Mononuclear cell (primary cell): ENCODE data around the gene P2RX2. TPM values are rescaled to one million over a fixed set of nuclear protein-coding genes. Genes with fewer than 3 reads are reported as not detected.

Experiments
- H3K27me3 ChIP-seq: 2 replicates; pipeline ENCODE4 v1.6.0; 2011; ENCODE audit warnings: low read length, control low read depth; ENCODE audit not compliant: insufficient read depth
- H3K4me1 ChIP-seq: 2 replicates; pipeline ENCODE4 v1.5.1; 2011; ENCODE audit warnings: mild to moderate bottlenecking, low read length, control low read depth; ENCODE audit not compliant: insufficient read depth
- H3K4me3 ChIP-seq: 2 replicates; pipeline ENCODE4 v1.5.1; 2011; ENCODE audit warnings: mild to moderate bottlenecking, low read length, moderate library complexity
- H3K9me3 ChIP-seq: 2 replicates; pipeline ENCODE4 v1.5.1; 2011; ENCODE audit warnings: low read depth, mild to moderate bottlenecking, control low read depth, low read length
- total RNA-seq: library from RNA; depleted of rRNA; stranded (reverse); fragments of >200 nt; gene quantifications from one replicate; pipeline ENCODE4 v1.2.3, GENCODE V29; 2012

The P2RX2 gene
- total RNA-seq, 1 donor, result 0.10 TPM

GRCh38 chr12:132662901-132663755, 44.6 kb downstream of the P2RX2 start:
- no peaks in the 10 kb centered on the region for H3K9me3 ChIP-seq
- H3K4me1 ChIP-seq, result peaks cover 16% of the 10 kb centered on the region
- no peaks in the 10 kb centered on the region for H3K27me3 ChIP-seq
- H3K4me3 ChIP-seq, result no peak overlapping the region

- Histone ChIP-seq H3K4me1 (peaks cover 16% of the 10 kb centered on the region), H3K9me3 (no peaks in the 10 kb centered on the region), H3K27me3 (no peaks in the 10 kb centered on the region), H3K4me3 (no peak overlapping the region)
Observed at GRCh38 chr12:132664206-132665148, 45.9 kb downstream of the P2RX2 start.

- H3K9me3 ChIP-seq, result no peaks in the 10 kb centered on the region
- peaks cover 16% of the 10 kb centered on the region for H3K4me1 ChIP-seq
- H3K4me3 ChIP-seq, result no peak overlapping the region
- no peaks in the 10 kb centered on the region for H3K27me3 ChIP-seq
Observed at GRCh38 chr12:132665149-132665491, 46.5 kb downstream of the P2RX2 start.

- H3K9me3 ChIP-seq, result no peaks in the 10 kb centered on the region
- peaks cover 16% of the 10 kb centered on the region for H3K4me1 ChIP-seq
- no peaks in the 10 kb centered on the region for H3K27me3 ChIP-seq
- H3K4me3 ChIP-seq, result no peak overlapping the region
Observed at GRCh38 chr12:132665794-132666193, 47.2 kb downstream of the P2RX2 start.

- Histone ChIP-seq H3K4me3 (no peak overlapping the region), H3K4me1 (peaks cover 5% of the 10 kb centered on the region), H3K9me3 (no peaks in the 10 kb centered on the region), H3K27me3 (no peaks in the 10 kb centered on the region)
Observed at GRCh38 chr12:132668191-132669088, 49.9 kb downstream of the P2RX2 start.

- Histone ChIP-seq H3K27me3 (no peaks in the 10 kb centered on the region), H3K4me3 (no peak overlapping the region), H3K9me3 (no peaks in the 10 kb centered on the region), H3K4me1 (no peaks in the 10 kb centered on the region)
Observed at GRCh38 chr12:132669166-132669879, 50.7 kb downstream of the P2RX2 start.

Other genes with a start within 250 kb of the P2RX2 start
- 13.5 TPM for gene FBRSL1, start 128.6 kb upstream of the P2RX2 start, total RNA-seq
- gene LRCOL1, start 8.2 kb upstream of the P2RX2 start, total RNA-seq, result not detected
- gene POLE, start 68.6 kb downstream of the P2RX2 start, total RNA-seq, result 19.6 TPM
- gene PXMP2, start 68.8 kb downstream of the P2RX2 start, total RNA-seq, result 3.0 TPM
- 13.9 TPM for gene PGAM5, start 92.1 kb downstream of the P2RX2 start, total RNA-seq
- gene ANKLE2, start 143.1 kb downstream of the P2RX2 start, total RNA-seq, result 63.0 TPM
- gene GOLGA3, start 210.1 kb downstream of the P2RX2 start, total RNA-seq, result 21.9 TPM